ENCODE data around the gene PORCN. TPM values are rescaled to one million over a fixed set of nuclear protein-coding genes. Genes with fewer than 3 reads are reported as not detected.

The PORCN gene
- total RNA-seq, 1 experiment from 2014 or later = 16.4 TPM

DNA sequence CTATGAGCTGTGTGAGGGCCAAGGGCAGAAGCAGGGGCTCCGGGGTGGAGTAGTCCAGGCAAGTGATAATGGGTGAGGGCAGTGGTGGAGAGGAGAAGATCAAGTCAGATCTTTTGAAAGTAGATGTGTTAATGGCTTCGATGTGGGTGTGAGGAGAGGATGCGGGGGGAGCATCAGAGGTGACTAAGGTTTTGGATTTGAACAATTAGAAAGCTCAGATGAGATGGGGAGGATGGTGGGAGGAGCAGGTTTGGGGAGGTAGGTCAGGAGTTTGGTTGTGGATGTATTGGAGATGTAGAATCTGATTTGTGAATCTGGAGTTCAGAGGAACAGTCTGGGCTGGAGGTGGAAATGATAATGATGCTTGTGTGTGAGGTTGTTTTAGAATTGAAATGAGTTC is 28.2 kb upstream of the PORCN start:
- ATAC-seq (no peak), DNase-seq (ENCODE audit: low spot score) (no peak)
- ChIA-PET POLR2A (no interaction called here), CTCF (no interaction called here)
- H3K36me3 Mint-ChIP-seq = peaks cover 23% of the 10 kb centered on the region
- TF ChIP-seq SOX15 (CRISPR knock-in tag; IDR thresholded peaks at IDR 0.05) = no peak
- no peak for TF ChIP-seq NR2C2 (CRISPR knock-in tag; IDR thresholded peaks at IDR 0.05)
- no peak for TF ChIP-seq FOXP1 (CRISPR knock-in tag; IDR thresholded peaks at IDR 0.05; ENCODE audit: borderline replicate concordance)
- no peak for TF ChIP-seq GTF2I (CRISPR knock-in tag; conservative IDR thresholded peaks at IDR 0.05)
- TF ChIP-seq, protein P1, sequence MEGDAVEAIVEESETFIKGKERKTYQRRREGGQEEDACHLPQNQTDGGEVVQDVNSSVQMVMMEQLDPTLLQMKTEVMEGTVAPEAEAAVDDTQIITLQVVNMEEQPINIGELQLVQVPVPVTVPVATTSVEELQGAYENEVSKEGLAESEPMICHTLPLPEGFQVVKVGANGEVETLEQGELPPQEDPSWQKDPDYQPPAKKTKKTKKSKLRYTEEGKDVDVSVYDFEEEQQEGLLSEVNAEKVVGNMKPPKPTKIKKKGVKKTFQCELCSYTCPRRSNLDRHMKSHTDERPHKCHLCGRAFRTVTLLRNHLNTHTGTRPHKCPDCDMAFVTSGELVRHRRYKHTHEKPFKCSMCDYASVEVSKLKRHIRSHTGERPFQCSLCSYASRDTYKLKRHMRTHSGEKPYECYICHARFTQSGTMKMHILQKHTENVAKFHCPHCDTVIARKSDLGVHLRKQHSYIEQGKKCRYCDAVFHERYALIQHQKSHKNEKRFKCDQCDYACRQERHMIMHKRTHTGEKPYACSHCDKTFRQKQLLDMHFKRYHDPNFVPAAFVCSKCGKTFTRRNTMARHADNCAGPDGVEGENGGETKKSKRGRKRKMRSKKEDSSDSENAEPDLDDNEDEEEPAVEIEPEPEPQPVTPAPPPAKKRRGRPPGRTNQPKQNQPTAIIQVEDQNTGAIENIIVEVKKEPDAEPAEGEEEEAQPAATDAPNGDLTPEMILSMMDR (IDR thresholded peaks at IDR 0.05) = no peak
- TF ChIP-seq TEAD4 (CRISPR knock-in tag; IDR thresholded peaks at IDR 0.05) = no peak
- TF ChIP-seq, protein P2, sequence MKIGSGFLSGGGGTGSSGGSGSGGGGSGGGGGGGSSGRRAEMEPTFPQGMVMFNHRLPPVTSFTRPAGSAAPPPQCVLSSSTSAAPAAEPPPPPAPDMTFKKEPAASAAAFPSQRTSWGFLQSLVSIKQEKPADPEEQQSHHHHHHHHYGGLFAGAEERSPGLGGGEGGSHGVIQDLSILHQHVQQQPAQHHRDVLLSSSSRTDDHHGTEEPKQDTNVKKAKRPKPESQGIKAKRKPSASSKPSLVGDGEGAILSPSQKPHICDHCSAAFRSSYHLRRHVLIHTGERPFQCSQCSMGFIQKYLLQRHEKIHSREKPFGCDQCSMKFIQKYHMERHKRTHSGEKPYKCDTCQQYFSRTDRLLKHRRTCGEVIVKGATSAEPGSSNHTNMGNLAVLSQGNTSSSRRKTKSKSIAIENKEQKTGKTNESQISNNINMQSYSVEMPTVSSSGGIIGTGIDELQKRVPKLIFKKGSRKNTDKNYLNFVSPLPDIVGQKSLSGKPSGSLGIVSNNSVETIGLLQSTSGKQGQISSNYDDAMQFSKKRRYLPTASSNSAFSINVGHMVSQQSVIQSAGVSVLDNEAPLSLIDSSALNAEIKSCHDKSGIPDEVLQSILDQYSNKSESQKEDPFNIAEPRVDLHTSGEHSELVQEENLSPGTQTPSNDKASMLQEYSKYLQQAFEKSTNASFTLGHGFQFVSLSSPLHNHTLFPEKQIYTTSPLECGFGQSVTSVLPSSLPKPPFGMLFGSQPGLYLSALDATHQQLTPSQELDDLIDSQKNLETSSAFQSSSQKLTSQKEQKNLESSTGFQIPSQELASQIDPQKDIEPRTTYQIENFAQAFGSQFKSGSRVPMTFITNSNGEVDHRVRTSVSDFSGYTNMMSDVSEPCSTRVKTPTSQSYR (CRISPR knock-in tag; IDR thresholded peaks at IDR 0.05) = no peak
- no peak for TF ChIP-seq ZNF416 (CRISPR knock-in tag; IDR thresholded peaks at IDR 0.05)
- no peak for TF ChIP-seq ETV6 (CRISPR knock-in tag; IDR thresholded peaks at IDR 0.05)
- TF ChIP-seq, protein P3, sequence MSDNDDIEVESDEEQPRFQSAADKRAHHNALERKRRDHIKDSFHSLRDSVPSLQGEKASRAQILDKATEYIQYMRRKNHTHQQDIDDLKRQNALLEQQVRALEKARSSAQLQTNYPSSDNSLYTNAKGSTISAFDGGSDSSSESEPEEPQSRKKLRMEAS (CRISPR knock-in tag; IDR thresholded peaks at IDR 0.05) = no peak
- H3K27me3 Mint-ChIP-seq (ENCODE audit: low read depth) = no peaks in the 10 kb centered on the region
- H3K4me1 Mint-ChIP-seq = peaks cover 12% of the 10 kb centered on the region
- no peak overlapping the region for H3K27ac Mint-ChIP-seq
- no peak overlapping the region for H3K4me3 Mint-ChIP-seq
- no peaks in the 10 kb centered on the region for H3K9me3 Mint-ChIP-seq

DNA sequence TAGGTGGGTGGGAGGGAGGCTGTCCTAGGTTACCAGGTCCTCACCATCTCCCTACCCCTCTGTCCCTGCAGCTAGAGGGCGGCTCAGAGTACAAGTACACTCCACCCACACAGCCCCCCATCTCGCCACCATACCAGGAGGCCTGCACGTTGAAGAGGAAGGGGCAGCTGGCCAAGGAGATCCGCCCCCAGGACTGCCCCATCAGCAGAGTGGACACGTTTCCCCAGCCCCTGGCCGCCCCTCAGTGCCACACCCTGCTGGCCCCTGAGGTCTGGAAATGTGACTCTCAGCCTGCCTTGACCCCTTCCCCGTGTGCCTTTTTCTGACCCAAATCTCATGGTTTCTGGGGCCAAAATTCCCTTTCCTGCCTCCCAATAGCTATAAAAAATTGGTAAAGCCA is 26.3 kb upstream of the PORCN start:
- ATAC-seq = no peak
- H3K4me3 Mint-ChIP-seq = no peak overlapping the region
- ChIA-PET CTCF (interaction anchor here (1.4 kb wide), 1 partner anchor 15 kb away, joined by 4 read pairs; no protein-coding TSS in a partner anchor), POLR2A (no interaction called here)
- DNase-seq (ENCODE audit: low spot score) = no peak
- H3K4me1 Mint-ChIP-seq = 0 out of 2 replicates have a peak, but pooled peaks cover under 1% of the 10 kb centered on the region
- no peaks in the 10 kb centered on the region for H3K27me3 Mint-ChIP-seq (ENCODE audit: low read depth)
- H3K36me3 Mint-ChIP-seq = peaks cover 23% of the 10 kb centered on the region
- H3K27ac Mint-ChIP-seq = no peak overlapping the region
- no peaks in the 10 kb centered on the region for H3K9me3 Mint-ChIP-seq
- TF ChIP-seq, protein P4, sequence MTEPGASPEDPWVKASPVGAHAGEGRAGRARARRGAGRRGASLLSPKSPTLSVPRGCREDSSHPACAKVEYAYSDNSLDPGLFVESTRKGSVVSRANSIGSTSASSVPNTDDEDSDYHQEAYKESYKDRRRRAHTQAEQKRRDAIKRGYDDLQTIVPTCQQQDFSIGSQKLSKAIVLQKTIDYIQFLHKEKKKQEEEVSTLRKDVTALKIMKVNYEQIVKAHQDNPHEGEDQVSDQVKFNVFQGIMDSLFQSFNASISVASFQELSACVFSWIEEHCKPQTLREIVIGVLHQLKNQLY (CRISPR knock-in tag; IDR thresholded peaks at IDR 0.05) = no peak
- TF ChIP-seq IRF2 (CRISPR knock-in tag; IDR thresholded peaks at IDR 0.05; ENCODE audit: borderline replicate concordance, low read depth) = no peak
- TF ChIP-seq PRRX2 (CRISPR knock-in tag; IDR thresholded peaks at IDR 0.05) = no peak
- no peak for TF ChIP-seq GTF2I (CRISPR knock-in tag; conservative IDR thresholded peaks at IDR 0.05)
- TF ChIP-seq, protein P5, sequence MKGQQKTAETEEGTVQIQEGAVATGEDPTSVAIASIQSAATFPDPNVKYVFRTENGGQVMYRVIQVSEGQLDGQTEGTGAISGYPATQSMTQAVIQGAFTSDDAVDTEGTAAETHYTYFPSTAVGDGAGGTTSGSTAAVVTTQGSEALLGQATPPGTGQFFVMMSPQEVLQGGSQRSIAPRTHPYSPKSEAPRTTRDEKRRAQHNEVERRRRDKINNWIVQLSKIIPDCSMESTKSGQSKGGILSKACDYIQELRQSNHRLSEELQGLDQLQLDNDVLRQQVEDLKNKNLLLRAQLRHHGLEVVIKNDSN (CRISPR knock-in tag; IDR thresholded peaks at IDR 0.05) = no peak
- TF ChIP-seq, protein P6, sequence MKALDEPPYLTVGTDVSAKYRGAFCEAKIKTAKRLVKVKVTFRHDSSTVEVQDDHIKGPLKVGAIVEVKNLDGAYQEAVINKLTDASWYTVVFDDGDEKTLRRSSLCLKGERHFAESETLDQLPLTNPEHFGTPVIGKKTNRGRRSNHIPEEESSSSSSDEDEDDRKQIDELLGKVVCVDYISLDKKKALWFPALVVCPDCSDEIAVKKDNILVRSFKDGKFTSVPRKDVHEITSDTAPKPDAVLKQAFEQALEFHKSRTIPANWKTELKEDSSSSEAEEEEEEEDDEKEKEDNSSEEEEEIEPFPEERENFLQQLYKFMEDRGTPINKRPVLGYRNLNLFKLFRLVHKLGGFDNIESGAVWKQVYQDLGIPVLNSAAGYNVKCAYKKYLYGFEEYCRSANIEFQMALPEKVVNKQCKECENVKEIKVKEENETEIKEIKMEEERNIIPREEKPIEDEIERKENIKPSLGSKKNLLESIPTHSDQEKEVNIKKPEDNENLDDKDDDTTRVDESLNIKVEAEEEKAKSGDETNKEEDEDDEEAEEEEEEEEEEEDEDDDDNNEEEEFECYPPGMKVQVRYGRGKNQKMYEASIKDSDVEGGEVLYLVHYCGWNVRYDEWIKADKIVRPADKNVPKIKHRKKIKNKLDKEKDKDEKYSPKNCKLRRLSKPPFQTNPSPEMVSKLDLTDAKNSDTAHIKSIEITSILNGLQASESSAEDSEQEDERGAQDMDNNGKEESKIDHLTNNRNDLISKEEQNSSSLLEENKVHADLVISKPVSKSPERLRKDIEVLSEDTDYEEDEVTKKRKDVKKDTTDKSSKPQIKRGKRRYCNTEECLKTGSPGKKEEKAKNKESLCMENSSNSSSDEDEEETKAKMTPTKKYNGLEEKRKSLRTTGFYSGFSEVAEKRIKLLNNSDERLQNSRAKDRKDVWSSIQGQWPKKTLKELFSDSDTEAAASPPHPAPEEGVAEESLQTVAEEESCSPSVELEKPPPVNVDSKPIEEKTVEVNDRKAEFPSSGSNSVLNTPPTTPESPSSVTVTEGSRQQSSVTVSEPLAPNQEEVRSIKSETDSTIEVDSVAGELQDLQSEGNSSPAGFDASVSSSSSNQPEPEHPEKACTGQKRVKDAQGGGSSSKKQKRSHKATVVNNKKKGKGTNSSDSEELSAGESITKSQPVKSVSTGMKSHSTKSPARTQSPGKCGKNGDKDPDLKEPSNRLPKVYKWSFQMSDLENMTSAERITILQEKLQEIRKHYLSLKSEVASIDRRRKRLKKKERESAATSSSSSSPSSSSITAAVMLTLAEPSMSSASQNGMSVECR (CRISPR knock-in tag; IDR thresholded peaks at IDR 0.05; ENCODE audit: borderline replicate concordance) = no peak
- no peak for TF ChIP-seq CREB1 (CRISPR knock-in tag; IDR thresholded peaks at IDR 0.05)
- TF ChIP-seq, protein P7, sequence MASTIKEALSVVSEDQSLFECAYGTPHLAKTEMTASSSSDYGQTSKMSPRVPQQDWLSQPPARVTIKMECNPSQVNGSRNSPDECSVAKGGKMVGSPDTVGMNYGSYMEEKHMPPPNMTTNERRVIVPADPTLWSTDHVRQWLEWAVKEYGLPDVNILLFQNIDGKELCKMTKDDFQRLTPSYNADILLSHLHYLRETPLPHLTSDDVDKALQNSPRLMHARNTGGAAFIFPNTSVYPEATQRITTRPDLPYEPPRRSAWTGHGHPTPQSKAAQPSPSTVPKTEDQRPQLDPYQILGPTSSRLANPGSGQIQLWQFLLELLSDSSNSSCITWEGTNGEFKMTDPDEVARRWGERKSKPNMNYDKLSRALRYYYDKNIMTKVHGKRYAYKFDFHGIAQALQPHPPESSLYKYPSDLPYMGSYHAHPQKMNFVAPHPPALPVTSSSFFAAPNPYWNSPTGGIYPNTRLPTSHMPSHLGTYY (CRISPR knock-in tag; IDR thresholded peaks at IDR 0.05) = no peak
- TF ChIP-seq, protein P1 (IDR thresholded peaks at IDR 0.05) = no peak
- TF ChIP-seq ZNF416 (CRISPR knock-in tag; IDR thresholded peaks at IDR 0.05) = no peak
- TF ChIP-seq TEAD1 (CRISPR knock-in tag; IDR thresholded peaks at IDR 0.05) = no peak
- TF ChIP-seq EMX1 (CRISPR knock-in tag; IDR thresholded peaks at IDR 0.05) = no peak

Measured in WTC11 (cell line).